ENCODE measurements around the gene STAC3. TPM values are rescaled to one million over a fixed set of nuclear protein-coding genes. Genes with fewer than 3 reads are reported as not detected.

The STAC3 gene
- total RNA-seq, 1 donor from 2014 or later: 12.1 TPM

DNA sequence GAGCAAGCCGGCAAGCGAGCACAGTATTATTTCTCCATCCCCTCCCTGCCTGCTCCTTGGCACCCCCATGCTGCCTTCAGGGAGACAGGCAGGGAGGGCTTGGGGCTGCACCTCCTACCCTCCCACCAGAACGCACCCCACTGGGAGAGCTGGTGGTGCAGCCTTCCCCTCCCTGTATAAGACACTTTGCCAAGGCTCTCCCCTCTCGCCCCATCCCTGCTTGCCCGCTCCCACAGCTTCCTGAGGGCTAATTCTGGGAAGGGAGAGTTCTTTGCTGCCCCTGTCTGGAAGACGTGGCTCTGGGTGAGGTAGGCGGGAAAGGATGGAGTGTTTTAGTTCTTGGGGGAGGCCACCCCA is 38.3 kb downstream of the STAC3 start:
- peaks cover 23% of the 10 kb centered on the region for H3K9me3 Mint-ChIP-seq (ENCODE audit: unreplicated experiment)
- TF ChIP-seq, protein P1, sequence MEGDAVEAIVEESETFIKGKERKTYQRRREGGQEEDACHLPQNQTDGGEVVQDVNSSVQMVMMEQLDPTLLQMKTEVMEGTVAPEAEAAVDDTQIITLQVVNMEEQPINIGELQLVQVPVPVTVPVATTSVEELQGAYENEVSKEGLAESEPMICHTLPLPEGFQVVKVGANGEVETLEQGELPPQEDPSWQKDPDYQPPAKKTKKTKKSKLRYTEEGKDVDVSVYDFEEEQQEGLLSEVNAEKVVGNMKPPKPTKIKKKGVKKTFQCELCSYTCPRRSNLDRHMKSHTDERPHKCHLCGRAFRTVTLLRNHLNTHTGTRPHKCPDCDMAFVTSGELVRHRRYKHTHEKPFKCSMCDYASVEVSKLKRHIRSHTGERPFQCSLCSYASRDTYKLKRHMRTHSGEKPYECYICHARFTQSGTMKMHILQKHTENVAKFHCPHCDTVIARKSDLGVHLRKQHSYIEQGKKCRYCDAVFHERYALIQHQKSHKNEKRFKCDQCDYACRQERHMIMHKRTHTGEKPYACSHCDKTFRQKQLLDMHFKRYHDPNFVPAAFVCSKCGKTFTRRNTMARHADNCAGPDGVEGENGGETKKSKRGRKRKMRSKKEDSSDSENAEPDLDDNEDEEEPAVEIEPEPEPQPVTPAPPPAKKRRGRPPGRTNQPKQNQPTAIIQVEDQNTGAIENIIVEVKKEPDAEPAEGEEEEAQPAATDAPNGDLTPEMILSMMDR (IDR thresholded peaks at IDR 0.05; ENCODE audit: partially characterized antibody, unreplicated experiment): no peak
- H3K27ac Mint-ChIP-seq (ENCODE audit: unreplicated experiment): no peak overlapping the region
- H3K36me3 Mint-ChIP-seq (ENCODE audit: unreplicated experiment): no peaks in the 10 kb centered on the region
- H3K4me3 Mint-ChIP-seq (ENCODE audit: unreplicated experiment): no peak overlapping the region
- peaks cover 25% of the 10 kb centered on the region for H3K4me1 Mint-ChIP-seq (ENCODE audit: low read depth, unreplicated experiment)
- peaks cover 35% of the 10 kb centered on the region for H3K27me3 Mint-ChIP-seq (ENCODE audit: unreplicated experiment)
- no peak for DNase-seq

DNA sequence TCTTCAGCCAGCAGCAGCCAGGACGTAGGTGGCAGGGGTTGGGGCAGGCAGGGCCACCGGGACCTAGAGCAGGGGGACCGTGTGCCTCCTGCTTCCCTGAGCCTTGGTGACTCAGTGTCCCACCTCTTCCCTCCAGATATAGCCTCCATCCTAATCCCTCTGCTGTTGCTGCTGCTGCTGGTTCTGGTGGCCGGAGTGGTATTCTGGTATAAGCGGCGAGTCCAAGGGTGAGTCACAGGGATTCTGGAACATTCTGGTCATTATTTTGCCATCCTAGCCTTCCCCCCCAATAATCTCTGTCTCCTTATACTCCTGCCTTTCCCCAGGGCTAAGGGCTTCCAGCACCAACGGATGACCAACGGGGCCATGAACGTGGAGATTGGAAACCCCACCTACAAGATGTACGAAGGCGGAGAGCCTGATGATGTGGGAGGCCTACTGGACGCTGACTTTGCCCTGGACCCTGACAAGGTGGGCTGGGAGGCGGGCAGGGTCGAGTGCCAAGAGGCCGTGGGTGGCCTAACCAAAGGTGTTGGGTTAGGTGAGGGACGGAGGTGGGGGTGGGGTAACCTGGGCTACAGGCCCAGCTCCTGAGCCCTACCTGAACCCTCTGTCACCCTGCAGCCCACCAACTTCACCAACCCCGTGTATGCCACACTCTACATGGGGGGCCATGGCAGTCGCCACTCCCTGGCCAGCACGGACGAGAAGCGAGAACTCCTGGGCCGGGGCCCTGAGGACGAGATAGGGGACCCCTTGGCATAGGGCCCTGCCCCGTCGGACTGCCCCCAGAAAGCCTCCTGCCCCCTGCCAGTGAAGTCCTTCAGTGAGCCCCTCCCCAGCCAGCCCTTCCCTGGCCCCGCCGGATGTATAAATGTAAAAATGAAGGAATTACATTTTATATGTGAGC is 38.9 kb downstream of the STAC3 start:
- H3K4me3 Mint-ChIP-seq (ENCODE audit: unreplicated experiment): no peak overlapping the region
- H3K9me3 Mint-ChIP-seq (ENCODE audit: unreplicated experiment): peaks cover 21% of the 10 kb centered on the region
- peaks cover 30% of the 10 kb centered on the region for H3K27me3 Mint-ChIP-seq (ENCODE audit: unreplicated experiment)
- peaks cover 22% of the 10 kb centered on the region for H3K4me1 Mint-ChIP-seq (ENCODE audit: low read depth, unreplicated experiment)
- H3K36me3 Mint-ChIP-seq (ENCODE audit: unreplicated experiment): no peaks in the 10 kb centered on the region
- no peak for DNase-seq
- no peak overlapping the region for H3K27ac Mint-ChIP-seq (ENCODE audit: unreplicated experiment)
- TF ChIP-seq, protein P1 (IDR thresholded peaks at IDR 0.05; ENCODE audit: partially characterized antibody, unreplicated experiment): no peak

DNA sequence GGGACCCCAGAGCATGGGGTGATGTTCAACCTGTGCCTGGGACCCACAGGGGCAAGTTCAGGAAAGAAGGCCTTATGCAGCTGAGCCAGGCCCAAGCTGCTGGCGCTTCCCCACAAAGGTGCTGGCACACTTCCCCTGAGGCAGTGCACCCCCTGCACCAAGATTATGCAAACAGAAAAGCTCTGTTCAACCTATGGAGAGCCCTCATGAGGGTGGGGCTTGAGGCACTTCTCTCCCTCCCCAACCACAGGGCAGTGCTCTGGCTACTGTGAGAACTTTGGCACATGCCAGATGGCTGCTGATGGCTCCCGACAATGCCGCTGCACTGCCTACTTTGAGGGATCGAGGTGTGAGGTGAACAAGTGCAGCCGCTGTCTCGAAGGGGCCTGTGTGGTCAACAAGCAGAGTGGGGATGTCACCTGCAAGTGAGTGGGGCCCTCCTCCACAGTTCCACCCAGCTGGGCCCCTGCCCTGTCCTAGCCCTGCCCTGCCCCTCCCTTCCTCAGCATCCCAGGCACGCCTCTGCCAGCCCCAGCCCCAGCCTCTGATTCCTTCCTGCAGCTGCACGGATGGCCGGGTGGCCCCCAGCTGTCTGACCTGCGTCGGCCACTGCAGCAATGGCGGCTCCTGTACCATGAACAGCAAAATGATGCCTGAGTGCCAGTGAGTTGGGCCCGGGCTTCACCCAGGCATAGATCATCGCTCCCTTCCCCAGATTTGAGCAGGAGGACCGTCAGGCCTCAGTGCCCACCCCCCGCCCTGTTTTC is 39.9 kb downstream of the STAC3 start:
- TF ChIP-seq, protein P1 (IDR thresholded peaks at IDR 0.05; ENCODE audit: partially characterized antibody, unreplicated experiment): no peak
- Mint-ChIP-seq H3K9me3 (ENCODE audit: unreplicated experiment) (peaks cover 21% of the 10 kb centered on the region), H3K4me3 (ENCODE audit: unreplicated experiment) (no peak overlapping the region), H3K4me1 (ENCODE audit: low read depth, unreplicated experiment) (peaks cover 22% of the 10 kb centered on the region), H3K27me3 (ENCODE audit: unreplicated experiment) (peaks cover 30% of the 10 kb centered on the region), H3K27ac (ENCODE audit: unreplicated experiment) (no peak overlapping the region), H3K36me3 (ENCODE audit: unreplicated experiment) (no peaks in the 10 kb centered on the region)
- DNase-seq: no peak

DNA sequence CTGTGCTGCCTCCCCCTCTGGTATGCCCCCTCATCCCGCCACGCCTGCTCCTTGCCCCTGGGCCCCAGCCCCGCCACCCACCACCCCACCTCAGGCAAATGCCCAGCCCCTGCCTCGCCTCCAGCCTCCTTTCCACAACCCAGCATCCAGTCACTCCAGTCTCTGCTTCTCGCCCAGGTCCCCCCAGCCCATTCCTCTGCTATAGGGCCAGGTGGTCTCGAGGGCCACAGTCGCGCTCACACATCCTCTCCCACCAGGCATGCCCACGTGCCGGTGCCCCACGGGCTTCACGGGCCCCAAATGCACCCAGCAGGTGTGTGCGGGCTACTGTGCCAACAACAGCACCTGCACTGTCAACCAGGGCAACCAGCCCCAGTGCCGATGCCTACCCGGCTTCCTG is 40.5 kb downstream of the STAC3 start:
- H3K27ac Mint-ChIP-seq (ENCODE audit: unreplicated experiment): no peak overlapping the region
- TF ChIP-seq, protein P1 (IDR thresholded peaks at IDR 0.05; ENCODE audit: partially characterized antibody, unreplicated experiment): no peak
- H3K36me3 Mint-ChIP-seq (ENCODE audit: unreplicated experiment): no peaks in the 10 kb centered on the region
- H3K4me3 Mint-ChIP-seq (ENCODE audit: unreplicated experiment): no peak overlapping the region
- peaks cover 17% of the 10 kb centered on the region for H3K9me3 Mint-ChIP-seq (ENCODE audit: unreplicated experiment)
- no peak for DNase-seq
- H3K27me3 Mint-ChIP-seq (ENCODE audit: unreplicated experiment): peaks cover 26% of the 10 kb centered on the region
- peaks cover 17% of the 10 kb centered on the region for H3K4me1 Mint-ChIP-seq (ENCODE audit: low read depth, unreplicated experiment)
